ENCODE results near the gene RRBP1.

GRCh38 chr20:17723301-17723691, 41.3 kb upstream of the RRBP1 start:
- TF ChIP-seq POLR2AphosphoS5 (IDR thresholded peaks at IDR 0.05; ENCODE audit: low read depth, low read length) (no peak), TAF1 (IDR thresholded peaks at IDR 0.05; ENCODE audit: borderline replicate concordance, insufficient read depth, low read length) (no peak)
- TF ChIP-seq, protein P1, sequence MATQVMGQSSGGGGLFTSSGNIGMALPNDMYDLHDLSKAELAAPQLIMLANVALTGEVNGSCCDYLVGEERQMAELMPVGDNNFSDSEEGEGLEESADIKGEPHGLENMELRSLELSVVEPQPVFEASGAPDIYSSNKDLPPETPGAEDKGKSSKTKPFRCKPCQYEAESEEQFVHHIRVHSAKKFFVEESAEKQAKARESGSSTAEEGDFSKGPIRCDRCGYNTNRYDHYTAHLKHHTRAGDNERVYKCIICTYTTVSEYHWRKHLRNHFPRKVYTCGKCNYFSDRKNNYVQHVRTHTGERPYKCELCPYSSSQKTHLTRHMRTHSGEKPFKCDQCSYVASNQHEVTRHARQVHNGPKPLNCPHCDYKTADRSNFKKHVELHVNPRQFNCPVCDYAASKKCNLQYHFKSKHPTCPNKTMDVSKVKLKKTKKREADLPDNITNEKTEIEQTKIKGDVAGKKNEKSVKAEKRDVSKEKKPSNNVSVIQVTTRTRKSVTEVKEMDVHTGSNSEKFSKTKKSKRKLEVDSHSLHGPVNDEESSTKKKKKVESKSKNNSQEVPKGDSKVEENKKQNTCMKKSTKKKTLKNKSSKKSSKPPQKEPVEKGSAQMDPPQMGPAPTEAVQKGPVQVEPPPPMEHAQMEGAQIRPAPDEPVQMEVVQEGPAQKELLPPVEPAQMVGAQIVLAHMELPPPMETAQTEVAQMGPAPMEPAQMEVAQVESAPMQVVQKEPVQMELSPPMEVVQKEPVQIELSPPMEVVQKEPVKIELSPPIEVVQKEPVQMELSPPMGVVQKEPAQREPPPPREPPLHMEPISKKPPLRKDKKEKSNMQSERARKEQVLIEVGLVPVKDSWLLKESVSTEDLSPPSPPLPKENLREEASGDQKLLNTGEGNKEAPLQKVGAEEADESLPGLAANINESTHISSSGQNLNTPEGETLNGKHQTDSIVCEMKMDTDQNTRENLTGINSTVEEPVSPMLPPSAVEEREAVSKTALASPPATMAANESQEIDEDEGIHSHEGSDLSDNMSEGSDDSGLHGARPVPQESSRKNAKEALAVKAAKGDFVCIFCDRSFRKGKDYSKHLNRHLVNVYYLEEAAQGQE (IDR thresholded peaks at IDR 0.05; ENCODE audit: insufficient read depth in 1 of 2, low read depth in 2 of 2, low read length in 2 of 2), result no peak
